HG02678 (cell line): Measurements from ENCODE around the gene GON4L.
"Not testable (repeated sequence)": the region's sequence is repeated elsewhere in the genome, so short reads cannot be mapped to it uniquely, and the experiment has no call there.

Experiments used
- ATAC-seq: cut with Tn5 transposase; IDR thresholded peaks from one replicate; pipeline ENCODE4 v1.9.1; 2021; ENCODE audit warnings: mild to moderate bottlenecking, moderate library complexity; ENCODE audit not compliant: unreplicated experiment

Gene GON4L

GRCh38 chr1:155834296-155834926 is 22.6 kb downstream of the GON4L start:
- ATAC-seq = no peak

GRCh38 chr1:155833665-155834295 is 23.2 kb downstream of the GON4L start:
- ATAC-seq = no peak

DNA sequence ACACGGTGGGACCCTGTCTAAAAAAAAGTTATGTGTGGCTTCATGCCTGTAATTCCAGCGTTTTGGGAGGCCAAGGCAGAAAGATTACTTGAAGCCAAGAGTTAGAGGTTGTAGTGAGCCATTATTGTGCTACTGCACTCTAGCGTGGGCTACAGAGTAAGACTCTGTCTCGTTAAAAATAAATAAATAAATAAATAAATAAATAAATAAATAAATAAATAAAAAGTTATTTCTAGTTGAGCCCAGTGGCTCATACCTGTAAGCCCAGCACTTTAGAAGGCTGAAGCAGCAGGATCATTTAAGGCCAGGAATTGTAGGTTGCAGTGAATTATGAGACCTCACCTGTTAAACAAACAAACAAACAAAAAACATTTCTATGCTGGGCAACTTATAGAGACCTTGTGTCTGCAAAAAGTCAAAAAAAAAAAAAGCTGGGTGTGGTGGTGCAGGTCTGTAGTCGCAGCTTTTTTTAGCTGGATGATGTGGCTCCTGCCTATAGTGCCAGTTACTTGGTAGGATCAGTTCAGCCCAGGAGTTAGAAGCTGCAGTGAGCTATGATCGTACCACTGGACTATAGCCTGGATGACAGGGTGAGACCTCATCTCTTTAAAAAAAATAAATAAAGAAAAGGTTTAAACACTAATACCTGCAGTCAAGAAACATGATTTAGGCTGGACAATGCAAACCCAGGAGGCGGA is 25.6 kb downstream of the GON4L start:
- ATAC-seq = no peak

DNA sequence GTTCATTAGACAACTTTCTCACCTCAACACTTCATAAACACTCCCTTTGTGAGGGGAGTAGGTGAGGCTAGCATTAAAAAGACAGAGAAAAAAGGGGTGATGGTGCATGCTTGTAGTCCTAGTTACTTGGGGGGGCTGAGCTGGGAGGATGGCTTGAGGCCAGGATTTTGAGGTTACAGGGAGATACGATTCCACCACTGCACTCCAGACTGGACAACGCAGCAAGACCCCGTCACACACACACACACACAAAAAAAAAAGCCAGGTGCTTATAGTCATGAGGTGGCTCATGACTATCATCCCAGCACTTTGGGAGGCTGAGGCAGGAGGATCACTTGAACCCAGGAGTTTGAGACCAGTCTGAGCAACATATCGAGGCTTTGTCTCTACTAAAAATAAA is 29.6 kb downstream of the GON4L start:
- no peak for ATAC-seq

DNA sequence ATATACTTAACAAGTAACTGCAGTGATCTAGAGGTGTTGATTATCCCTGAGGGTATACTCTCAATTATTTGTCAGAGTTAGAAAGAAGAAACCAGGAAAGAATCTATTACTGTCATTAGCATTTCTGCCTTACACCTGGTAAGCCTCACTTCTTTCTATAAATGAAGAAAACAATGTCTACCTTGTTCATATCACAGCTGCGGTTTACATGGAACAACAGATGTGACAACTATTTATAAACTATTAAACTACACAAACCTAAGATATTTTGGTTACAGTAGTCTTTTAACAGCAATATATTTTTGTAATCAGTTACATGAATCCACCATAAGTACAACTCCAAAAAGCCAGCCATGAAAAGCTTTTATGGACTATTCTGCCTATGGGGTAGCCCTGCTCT is 40.7 kb downstream of the GON4L start:
- no peak for ATAC-seq

GRCh38 chr1:155813672-155814071 is 43.3 kb downstream of the GON4L start:
- no peak for ATAC-seq

GRCh38 chr1:155812878-155813277 is 44.1 kb downstream of the GON4L start:
- ATAC-seq = no peak

- no peak for ATAC-seq
These were observed 47.9 kb downstream of the GON4L start for GRCh38 chr1:155809088-155809487.

DNA sequence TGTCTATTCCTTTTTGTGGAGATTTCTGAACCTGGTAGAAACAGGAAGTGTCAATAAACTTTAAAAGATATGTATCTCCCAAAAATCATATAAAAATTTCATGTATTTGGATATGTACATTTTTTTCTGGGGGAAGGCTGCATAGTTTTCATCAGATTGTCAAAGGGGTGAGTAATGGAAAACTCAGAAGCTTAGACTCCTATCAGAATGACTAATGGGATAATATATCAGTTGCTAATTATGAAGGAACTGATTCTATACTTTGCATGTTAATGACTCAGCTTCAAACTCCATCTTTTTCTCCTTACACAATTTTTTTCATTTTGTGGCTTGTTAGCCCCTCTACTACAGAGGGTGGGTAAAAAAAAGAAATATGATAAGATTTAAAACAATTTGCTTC is 55.9 kb downstream of the GON4L start:
- ATAC-seq = no peak

DNA sequence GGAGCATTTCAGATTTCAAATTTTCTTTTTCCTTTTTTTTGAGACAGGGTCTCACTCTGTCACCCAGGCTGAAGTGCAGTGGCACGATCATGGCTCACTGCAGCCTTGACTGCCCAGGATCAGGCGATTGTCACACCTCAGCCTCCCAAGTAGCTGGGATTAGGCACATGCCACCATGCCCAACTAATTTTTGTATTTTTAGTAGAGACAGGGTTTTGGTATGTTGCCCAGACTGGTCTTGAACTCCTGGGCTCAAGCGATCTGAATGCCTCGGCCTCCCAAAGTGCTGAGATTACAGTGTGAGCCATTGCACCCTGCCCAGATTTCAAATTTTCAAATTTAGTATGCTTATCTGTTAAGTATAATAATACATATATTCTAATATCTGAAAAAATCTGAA is 61.4 kb downstream of the GON4L start:
- ATAC-seq = not testable (repeated sequence)

DNA sequence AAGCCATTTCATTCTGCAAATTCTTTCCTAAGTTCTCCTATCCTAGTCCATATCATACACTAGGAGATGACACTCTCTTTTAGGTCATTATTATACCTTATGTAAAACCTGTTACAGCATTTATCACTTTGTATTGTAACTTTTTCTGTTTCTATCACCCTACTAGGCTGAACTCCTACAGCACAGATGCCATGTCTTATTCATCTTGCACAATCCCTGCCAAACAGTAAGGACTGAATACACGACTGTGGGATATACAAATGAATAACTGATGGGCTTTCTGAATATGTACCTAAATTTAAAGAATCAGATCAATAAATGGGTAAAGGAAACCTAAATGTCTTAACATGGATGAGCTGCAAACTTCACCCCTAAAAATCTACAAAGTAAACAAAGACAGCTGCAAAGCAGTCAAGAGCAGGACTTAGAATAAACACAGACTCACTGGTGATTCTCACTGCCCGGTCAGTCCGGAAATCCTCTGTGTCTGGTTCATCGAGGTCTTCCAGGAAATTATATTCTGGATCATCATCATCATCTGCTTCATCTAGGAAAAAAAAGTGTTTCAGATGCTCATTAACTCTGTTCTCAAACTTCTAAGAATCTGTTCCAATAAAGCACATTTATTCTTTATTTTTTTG is 62.3 kb downstream of the GON4L start:
- no peak for ATAC-seq

GRCh38 chr1:155793213-155793612 is 63.8 kb downstream of the GON4L start:
- no peak for ATAC-seq

GRCh38 chr1:155777582-155777981 is 79.4 kb downstream of the GON4L start:
- ATAC-seq = no peak

GRCh38 chr1:155776414-155776813 is 80.6 kb downstream of the GON4L start:
- ATAC-seq = no peak

DNA sequence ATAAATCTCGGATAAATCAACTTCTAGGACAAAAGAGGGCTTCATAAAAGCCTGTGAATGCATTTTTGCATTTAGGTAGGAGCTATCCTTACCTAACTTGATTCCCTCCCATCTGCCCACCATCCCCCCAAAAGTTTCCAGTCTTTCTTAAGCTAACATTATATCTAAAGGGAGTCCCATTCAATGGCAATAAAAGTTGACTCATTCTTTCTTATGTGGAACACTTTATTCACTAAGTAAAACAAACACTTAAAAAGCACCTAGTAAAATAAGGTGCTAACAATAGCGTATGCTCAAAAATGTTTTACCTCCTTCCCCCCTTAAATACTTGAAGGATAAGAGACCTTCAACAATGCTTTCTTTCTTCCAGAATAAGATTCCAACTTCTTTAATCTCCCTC is 83.8 kb downstream of the GON4L start:
- no peak for ATAC-seq

DNA sequence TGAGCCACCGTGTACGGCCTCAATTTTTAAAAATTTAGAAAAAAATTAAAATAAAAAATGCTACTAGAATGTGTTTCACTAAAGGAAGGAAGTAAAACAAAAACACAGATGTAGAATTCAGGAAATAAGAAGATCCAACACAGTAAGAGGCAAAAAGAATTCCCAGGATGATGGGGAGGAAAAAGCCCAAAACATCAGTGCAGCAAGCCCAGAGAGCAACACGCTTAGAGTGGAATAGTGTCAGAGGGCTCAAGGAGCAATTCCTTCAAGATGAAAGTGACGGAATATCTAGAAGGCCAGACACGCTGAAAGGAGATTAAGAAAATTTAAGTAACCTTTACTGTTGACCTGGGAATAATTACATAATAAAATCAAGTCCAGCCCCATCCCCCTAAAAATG is 87.8 kb downstream of the GON4L start:
- no peak for ATAC-seq

GRCh38 chr1:155767399-155767989 is 89.5 kb downstream of the GON4L start:
- ATAC-seq = not testable (repeated sequence)

DNA sequence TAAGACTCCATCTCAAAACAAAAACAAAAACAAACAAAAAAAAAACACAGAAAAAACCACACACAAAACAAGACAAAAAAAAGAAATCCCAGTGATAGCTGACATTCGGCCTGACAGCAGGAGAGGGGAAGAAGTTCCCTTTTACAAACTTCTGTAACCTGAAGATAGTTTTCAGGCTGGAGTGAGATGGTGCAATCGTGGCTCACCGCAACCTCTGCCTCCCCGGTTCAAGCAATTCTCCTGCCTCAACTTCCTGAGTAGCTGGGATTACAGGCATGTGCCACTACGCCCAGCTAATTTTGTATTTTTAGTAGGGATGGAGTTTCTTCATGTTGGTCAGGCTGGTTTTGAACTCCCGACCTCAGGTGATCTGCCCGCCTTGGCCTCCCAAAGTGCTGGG is 93.0 kb downstream of the GON4L start:
- ATAC-seq = not testable (repeated sequence)

GRCh38 chr1:155763090-155763815 is 93.8 kb downstream of the GON4L start:
- not testable (repeated sequence) for ATAC-seq

DNA sequence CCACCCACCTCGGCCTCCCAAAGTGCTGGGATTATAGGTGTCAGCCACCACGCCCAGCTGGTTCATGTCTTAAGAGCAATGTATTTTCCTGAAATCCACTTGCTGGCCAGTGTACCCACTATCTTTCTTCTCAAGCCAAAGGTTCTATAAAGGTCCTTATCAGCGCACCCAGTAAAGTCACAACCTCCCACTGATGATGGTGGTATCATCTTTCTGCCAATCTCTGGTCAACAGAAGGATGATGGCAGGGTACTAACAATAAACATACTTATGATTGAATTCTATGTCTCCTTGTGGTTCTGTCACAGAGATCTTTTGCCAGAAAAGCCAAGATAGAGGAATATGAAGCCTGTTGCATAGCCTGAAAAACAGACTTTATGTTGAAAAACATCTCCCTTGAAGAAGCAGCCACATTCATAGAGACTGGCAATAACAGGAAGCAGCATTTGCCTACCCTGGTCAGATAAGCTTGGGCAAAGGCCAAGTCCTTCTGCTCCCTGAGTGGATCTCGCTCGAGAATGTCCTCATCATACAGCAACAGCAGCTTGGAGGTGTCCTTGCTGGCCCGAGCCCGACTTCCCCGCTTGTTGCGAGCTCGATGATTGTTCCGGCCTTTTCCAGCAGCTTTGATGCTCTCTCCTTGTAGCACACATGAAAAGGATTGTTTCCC is 95.1 kb downstream of the GON4L start:
- no peak for ATAC-seq
